GM21447 (cell line): ENCODE data around the gene RGP1.

Source experiments
- ATAC-seq: cut with Tn5 transposase; IDR thresholded peaks from one replicate; pipeline ENCODE4 v1.9.1; 2021; ENCODE audit not compliant: unreplicated experiment

RGP1 gene, protein sequence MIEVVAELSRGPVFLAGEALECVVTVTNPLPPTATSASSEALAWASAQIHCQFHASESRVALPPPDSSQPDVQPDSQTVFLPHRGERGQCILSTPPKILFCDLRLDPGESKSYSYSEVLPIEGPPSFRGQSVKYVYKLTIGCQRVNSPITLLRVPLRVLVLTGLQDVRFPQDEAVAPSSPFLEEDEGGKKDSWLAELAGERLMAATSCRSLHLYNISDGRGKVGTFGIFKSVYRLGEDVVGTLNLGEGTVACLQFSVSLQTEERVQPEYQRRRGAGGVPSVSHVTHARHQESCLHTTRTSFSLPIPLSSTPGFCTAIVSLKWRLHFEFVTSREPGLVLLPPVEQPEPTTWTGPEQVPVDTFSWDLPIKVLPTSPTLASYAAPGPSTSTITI

DNA sequence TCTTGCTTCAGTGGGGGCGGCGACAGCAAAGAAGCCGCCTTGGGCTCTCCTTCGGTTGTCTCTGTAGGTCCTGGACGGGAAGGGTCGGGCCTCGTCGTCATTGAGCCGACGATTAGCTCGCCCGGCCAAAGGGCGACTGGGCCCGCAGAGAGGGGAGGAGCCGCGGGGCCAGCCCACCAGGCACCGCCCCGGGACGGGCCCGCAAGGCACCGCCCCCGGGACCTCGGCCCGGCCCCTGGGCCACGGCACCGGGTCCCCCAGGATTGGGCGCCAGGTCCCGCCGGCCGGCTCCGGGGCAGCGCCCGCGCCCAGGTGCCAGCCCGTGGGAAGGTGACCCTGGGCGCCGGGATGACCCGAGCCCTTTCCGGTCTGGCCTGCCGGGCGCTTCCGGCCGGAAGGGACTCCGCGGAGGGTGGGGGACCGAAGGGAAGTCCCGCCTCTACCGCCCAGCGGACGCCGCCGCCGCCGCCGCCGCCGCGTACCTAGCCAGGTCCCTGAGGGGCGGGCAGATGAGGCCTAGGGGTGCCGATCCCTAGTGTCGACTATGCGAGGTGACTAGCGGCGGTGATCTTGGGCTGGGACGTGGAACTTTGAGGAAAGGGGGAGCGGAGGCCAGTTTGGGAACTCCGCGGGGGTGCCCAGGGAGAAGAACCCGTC is at the start of gene RGP1, which contains the start of gene GBA2:
Gene RGP1 (plus strand): TSS at position 430 of the 657 bp plus-strand sequence. CDS start 469 bp downstream, outside the sequence.
Gene GBA2 (minus strand): TSS at position 371 of the 657 bp plus-strand sequence. CDS start 524 bp downstream, outside the sequence.
- peak; percentile 63 for ATAC-seq

DNA sequence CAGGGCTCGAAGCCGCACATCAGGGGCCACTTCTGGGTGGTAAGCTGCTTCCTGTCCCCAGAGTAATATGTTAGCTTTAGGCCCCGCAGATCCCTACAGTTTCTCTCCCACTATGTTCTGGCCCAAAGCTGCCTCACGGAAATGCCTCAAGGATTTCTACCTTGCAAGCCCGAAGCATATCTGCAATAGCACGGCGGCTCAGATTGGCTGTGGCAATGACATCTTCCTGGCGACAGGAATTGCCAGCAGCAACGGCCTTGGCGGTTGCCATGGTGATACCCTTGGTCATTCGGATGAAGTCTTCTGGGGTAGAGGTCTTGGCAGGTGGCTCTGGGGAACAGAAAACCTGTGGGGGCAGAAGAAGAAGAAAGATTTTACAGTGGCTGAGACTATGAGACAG is 49.1 kb upstream of the RGP1 start:
- ATAC-seq: no peak

DNA sequence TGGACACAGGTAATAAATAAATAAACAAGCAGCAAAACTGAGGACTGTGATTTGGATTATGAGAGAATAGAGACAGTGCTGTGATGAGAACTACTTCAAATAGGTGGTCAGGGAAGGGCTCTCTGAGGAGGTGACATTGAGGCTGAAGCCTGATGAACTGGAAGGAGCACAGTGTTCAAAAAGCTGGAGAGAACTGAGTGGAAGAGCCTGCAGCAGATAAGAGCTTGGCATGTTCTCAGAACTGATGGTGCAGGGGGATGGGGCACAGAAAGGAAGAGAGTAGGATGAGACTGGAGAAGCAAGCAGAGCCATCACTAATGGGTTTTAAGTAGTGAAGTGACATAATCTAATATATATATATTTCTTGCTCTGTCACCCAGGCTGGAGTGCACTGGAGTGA is 48.1 kb upstream of the RGP1 start:
- no peak for ATAC-seq

DNA sequence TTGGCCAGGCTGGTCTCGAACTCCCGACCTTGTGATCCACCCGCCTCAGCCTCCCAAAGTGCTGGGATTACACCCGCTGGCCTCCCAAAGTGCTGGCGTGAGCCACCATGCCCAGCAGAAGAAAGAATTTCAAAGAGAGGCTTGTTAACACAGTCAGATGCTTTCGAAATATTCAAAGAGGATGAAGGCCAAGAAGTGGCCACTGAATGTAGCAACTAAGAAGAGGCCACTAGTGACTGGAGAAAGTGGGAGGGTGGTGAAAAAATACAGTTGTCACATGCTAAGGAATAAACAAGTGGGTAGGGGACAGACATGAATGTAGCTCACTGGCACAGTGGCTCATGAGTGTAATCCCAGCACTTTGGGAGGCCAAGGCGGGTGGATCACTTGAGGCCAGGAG is 46.4 kb upstream of the RGP1 start:
- ATAC-seq: no peak

DNA sequence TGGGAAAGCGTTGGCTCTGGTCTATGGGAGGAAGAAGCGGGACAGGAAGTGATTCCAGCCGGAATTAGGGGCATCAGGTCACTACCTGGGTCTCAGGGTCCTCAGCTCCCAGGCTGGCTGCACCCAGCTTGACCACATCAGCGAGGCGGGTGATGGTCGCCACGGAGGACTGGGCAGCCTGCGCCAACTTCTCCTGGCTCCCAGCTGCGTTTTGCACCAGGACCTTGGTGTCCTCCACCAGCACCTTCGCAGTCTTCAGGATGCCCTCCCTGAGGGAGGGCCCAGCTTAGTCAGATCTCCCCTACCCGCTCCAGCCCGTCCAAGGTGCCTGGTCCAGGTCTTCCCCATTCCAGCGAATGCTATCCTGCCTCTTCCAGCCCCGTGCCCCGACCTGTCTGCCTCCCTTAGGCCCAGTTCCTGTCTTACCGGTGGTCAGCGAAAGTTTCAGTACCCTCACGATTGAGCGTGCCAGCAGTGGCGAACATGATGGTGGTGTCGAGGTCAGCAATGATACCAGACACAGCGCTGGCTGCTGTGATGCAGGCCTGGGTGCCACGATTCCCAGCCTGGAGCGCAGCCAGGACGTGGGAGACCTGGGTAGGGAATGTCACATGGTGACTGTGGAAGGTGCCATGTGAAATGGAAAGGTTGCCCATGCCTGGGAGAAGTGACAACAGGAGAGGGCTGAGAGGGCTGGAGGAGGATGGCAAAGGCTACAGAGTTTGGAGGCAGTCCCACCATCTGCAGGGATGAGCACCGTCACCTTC is 45.0 kb upstream of the RGP1 start:
- ATAC-seq: no peak

DNA sequence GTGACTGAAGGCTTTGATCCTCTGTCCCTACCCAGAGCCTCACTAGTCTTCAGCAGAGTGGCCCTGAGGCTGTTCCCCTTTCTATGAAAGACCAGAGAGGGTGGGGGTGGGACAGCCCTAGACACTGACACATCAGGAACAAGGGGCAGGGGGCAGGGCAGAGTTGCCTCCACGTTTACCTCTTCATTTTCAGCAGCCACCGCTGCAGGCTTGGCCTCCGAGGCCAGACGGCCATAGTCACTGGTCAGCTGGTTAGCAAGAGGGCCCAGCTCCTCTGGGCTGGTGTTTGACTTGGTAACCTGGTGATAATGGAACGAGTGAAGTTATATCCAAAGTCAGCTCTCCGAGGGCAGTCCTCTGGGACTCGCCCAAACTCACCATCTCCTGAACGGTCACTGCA is 43.7 kb upstream of the RGP1 start:
- ATAC-seq: no peak

DNA sequence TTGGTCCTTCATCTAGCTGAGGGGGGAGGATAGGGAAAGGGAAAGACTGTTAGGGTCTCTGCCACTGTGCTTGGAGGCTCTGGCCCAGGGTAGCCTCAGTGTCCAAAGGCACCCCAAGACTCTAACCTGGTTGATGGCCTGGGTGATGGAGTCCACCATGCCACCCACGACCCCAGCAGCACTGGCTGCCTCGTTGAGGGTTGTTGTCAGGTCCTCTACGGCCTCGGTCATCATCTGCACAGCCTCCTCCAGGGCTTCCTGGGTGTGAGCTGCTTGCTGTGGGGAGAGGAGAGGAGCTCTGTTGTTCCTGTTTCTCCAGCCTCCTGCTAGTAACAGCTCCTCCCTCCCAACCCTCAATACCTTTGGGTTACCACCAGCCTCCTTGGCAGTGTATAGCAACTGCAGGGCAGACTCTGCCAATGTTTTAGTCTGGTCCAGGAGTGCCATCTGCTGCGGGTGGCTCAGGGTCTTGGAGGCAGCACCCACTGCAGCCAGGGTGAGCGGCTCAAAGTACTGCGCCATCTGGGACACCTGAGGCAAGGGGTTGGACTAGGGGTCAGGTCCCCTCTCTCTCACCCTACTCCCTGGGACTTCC is 43.2 kb upstream of the RGP1 start:
- no peak for ATAC-seq

DNA sequence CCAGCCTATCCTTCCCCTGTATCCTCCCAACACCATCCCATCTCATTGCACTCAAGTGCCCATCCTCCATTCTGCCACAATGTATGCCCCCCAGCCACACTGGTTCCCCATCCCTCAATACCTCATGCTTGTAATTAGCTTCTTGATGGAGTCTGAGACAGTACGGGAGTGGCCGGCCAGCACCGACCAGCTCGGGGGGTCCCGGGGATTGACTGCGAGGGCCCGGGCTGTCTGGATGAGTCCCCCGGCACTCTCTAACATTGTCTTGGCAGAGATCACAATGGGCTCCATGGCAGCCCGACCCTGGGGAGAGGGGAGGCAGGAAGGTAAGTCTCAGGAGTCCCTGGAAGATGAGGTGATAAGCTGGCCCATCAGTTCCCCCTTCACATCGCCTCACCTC is 42.1 kb upstream of the RGP1 start:
- ATAC-seq: no peak

DNA sequence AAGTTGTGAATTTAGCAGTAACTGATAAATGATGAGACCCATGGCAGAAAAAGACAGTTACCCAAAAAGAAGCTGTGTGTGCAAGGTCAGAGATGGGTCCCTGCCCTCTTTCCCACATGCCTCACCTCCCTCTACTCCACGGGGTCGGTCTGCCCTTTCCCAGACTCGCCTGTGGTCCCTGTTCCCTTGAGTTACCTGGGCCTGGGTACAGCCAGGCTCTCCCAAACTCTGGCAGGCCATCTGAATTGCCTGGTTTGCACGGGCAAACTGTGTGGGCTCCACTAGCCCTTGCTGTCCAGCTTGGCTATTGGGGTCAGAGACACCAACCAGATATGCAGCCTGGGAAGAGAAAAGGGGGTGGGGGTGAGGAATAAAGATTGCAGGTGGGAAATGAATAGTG is 40.9 kb upstream of the RGP1 start:
- ATAC-seq: no peak

DNA sequence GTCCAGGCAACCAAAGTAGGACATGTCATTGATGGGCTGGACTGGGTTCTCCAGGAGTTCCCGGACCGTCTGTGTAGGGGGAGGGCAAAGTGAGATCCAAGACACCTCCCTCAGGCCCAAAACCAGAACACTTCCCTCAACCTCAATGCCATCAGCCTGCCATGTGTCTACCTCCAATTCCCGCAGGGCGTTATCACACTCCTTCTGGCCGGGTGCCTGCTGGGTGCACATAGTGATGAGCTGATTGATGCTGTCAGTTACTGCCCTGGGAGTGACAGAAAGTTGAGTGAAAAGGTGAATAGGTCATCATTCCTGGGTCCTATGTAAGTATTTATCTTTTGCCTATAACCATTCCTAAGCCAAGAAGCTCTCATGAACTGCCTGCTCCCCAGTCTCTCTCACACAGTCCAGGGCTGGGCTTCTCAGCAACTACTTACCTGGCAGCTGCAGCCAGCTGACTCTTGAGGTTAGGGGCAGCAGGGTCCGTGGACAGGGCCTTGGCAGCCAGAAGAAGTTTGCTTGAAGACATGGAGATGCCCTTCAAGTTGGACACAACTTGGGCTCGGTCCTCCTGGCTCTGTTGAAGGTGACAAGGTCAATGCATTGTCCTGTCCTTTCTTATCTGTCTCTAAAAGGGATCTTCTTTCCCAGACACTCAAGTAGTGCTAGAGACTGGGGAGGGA is 38.1 kb upstream of the RGP1 start:
- ATAC-seq: no peak

DNA sequence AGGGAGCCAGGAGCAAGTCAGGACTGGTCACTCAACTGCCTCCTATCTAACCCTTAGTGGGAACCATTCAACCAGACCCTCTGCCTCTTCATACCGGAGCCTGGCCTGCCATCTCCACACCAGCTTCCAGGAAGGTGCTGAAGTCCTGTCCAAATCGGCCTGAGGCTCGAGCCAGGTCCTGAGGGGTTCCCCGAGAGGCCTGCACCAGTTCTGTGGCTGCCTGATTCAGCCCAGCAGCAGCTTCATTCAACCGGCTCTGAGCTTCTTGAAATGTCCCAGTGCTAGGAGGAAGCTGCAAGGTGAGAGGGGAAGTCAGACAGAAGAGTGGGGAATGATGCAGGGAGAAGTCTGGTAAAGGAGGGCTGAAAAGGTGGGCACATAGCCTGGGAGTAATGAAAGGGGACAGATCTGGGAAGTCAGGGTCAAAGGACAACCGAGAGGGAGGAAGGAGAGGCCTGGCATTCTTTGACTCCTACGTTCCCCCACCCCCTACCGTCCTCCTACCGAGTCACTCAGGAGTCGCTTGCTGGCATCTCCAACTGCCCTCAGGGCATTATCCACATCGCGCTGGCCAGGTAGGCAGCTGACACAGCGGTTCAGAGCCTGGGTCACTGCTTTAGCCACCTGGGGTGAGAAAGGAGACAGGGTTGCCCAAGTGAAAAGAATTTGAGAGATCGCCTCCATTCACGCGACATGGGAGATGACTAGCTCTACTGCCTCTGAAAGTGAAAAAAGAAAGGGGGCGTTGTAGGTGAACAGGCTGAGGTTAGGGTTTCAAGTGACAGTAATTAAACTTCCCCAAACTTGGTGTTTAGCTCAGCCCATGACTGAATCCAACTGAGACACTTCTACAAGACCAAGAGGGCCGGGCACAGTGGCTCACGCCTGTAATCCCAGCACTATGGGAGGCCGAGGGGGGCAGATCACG is 37.3 kb upstream of the RGP1 start:
- no peak for ATAC-seq

DNA sequence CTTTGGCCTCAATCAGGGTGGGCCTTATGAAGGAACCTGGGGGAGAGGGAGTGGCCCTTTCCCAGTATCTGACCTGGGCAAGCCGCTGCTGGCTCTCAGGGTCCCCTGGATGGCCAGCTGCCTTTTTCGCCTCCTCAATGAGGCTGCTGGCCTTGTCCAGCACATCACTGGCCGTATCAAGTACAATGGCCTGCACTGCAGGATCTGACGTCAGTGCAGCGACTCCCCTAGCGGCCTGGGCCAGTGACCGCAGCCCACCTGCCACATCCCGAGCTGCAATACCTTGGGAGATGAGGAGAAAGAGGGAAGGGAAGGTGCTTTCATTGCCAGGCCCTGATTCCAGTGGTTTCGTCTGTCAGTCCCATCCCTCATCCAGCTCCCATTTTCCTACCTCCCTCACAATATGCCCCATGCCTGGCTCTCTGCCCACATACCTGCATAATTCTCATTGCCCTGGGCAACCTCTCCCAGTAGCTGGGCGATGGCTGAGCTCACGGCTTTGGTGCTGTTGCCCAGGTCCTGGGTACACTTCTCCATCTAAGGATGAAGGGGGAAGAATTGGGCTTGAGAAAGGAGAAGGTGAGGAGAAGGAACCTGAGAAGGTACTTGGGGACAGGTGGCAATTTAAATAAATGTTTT is 36.2 kb upstream of the RGP1 start:
- no peak for ATAC-seq

DNA sequence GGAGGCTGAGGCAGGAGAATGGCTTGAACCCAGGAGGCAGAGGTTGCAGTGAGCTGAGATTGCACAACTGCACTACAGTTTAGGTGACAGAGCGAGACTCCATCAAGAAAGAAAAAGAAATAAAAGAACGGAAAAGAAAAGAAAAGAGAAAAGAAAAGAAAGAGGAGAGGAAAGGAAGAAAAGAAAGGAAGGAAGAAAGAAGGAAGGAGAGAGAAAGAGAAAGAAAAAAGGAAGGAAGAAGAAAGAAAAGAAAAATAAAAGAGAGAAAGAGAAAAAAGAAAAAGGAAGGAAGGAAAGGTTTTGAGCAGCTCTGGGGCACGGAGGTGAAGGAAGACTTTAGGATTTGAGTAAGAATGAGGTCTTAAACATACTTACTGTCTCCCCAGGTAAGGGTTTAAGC is 35.5 kb upstream of the RGP1 start:
- no peak for ATAC-seq

DNA sequence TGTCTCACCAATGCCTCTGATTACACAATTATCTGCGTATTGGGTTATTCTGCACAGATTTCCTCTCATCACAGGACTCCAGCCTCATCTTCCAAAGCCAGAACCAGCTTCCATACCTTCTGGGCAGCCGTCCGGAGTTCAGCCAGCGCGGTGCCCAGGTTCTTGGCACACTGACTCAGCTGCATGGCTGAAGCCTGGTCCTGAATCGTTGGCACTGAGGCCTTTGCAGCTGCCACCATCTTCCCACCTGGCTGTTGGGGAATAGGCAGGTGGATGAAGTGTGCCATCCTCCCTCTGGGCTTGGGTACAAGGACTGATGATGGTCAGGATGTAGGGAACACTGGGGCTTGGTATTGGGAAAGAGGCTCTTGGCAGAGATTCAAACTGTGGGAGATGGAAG is 35.0 kb upstream of the RGP1 start:
- no peak for ATAC-seq

DNA sequence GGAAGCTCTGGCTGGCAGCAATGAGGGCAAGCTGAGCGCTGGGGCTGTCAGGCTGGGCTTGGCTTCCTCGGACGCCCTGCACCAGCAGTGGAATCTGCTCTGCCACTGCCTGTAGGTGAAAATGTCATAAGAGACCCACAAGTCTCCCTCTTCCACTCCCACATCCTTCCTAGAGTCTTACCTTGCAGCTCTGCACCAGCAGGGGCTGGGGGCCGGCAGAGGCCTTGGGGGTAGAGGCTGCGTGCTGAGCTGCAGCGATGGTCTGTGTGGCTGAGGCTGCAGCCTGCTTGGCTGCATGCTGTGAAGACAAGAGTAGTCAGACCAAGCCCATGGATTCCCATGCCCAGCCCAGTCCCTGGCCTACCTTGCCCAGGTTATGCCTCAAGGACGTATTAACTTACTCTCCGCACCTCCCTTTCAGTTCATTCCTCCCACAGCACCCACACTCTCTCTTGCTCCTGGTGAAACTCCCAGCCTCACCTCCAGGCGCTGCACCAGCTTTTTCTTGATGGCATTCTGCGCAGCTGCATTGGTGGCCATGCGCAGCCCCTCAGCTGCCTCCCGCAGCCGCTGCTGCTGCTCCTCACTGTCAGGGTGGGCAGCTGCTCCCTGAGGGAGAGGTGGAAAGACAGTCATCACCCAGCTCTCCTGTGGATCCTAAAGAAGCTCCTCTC is 34.4 kb upstream of the RGP1 start:
- ATAC-seq: no peak

DNA sequence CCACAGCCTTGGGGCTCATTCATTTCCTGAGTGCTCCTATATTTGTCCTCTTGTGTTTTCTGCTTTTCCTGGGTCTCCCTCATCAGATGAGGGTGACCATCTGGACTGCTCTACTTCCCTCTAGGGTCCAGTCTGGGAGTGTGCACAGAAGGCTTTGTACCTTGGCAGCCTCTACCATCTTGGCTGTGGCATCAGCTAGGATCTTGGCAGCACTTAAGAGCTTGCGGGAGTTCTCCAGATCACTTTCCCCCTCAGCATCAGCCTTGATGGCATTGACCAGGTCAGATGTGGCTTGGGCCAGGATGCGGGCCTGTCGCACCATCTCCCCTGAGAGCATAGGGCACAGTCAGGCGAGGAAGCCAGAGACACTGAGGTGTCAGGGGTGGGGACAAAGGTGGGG is 32.9 kb upstream of the RGP1 start:
- no peak for ATAC-seq

DNA sequence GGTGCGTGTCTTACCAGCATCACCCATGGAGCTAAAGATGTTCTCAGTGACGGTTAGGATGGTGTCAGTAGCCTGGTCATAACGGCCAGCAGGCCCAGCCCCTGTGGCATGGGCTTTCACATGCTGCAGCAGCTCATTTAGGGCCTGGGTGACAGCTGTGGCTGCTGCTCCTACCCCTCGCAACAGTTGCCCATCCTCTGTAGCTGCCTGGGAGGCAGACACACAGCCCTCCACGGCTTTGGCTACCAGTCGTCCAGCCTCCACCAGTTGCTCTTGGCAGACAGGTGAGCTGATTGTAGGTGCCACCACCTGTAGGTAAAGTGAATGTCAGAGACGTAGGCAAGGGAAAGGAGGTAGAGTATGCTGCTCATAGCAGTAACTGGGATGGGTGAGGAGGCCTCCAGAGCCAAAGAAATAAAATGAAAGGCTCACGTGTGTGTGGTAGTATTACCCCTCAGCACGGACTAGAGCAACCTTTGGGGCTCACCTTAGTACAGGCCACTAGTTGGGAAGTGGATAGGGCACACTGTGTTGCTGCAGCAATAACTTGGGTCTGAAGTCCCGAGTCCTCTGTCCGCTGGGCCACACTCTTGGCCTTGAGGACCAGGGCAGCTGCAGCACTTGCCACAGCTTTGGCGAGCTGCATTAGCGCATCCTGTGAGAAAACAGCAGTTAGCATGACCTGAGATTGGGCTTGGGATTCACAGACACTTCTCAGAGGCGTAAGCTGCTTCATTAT is 31.8 kb upstream of the RGP1 start:
- ATAC-seq: no peak
